H1 (cell line): ENCODE results near the gene DGCR6L.

Experiments
- ASH2L ChIP-seq: fragments of 200-600, 300-600 bp; sonication (generic); IDR thresholded peaks from one replicate; pipeline ENCODE4 v1.7.1; 2017; ENCODE audit warnings: low read length
- CTCF ChIP-seq, 3 experiments: IDR thresholded peaks; 1 replicate in 2 of 3; 2 replicates in 1 of 3; pipeline versions ENCODE4 v1.5.1 to v1.6.1; 2011; ENCODE audit warnings: low read length in 3 of 3, mild to moderate bottlenecking in 3 of 3, inconsistent platforms in 2 of 3, low read depth in 1 of 3, moderate library complexity in 1 of 3; ENCODE audit not compliant: insufficient read depth in 1 of 3; ENCODE audit errors: control extremely low read depth in 1 of 3
- EGR1 ChIP-seq: IDR thresholded peaks from 2 replicates; pipeline ENCODE4 v1.6.1; 2011; ENCODE audit warnings: low read depth, low read length, borderline replicate concordance
- EZH2 ChIP-seq: fragments of 200-600 bp; sonication (generic); IDR thresholded peaks from 2 replicates; pipeline ENCODE4 v1.7.1; 2012; ENCODE audit warnings: low read depth, mild to moderate bottlenecking, moderate library complexity, low read length, inconsistent platforms; ENCODE audit not compliant: severe bottlenecking
- KDM1A ChIP-seq: fragments of 200-600, 300-600 bp; sonication (generic); IDR thresholded peaks from 2 replicates; pipeline ENCODE4 v1.7.1; 2016; ENCODE audit warnings: mild to moderate bottlenecking, low read length, borderline replicate concordance

- no peak for TF ChIP-seq KDM1A
- no peak for TF ChIP-seq ASH2L
- TF ChIP-seq EZH2, result no peak
- no peak for TF ChIP-seq EGR1
- TF ChIP-seq CTCF (IDR thresholded peaks at IDR 0.05; ENCODE audit: control extremely low read depth in 1 of 3, insufficient read depth in 1 of 3, low read depth in 1 of 3, low read length in 3 of 3), result peak; percentile 62 to 91 (median 78)
Measured at GRCh38 chr22:20268279-20269012, 51.4 kb downstream of the DGCR6L start, which contains the start of gene RTN4R.
